Fibroblast of lung (primary cell): Measurements from ENCODE around the gene DPP10. TPM values are rescaled to one million over a fixed set of nuclear protein-coding genes. Genes with fewer than 3 reads are reported as not detected.
A peak's percentile ranks its signal among the peaks of the same experiment; 100 is the strongest.

Experiments
- DNase-seq, 2 donors: peaks; one replicate each; pipeline versions ENCODE4 v3.0.0 to v3.0.0-alpha.2; 2010; ENCODE audit warnings: low read depth in 2 of 2
- H2AFZ ChIP-seq: 2 replicates; pipeline ENCODE4 v1.5.1; 2012; ENCODE audit warnings: low read length, control low read depth, inconsistent platforms
- H3K27ac ChIP-seq: 2 replicates; pipeline ENCODE4 v1.5.1; 2011; ENCODE audit warnings: low read length, control low read depth; ENCODE audit not compliant: insufficient read depth
- H3K27me3 ChIP-seq: 2 replicates; pipeline ENCODE4 v1.5.1; 2011; ENCODE audit warnings: mild to moderate bottlenecking, low read length; ENCODE audit not compliant: control insufficient read depth, insufficient read depth
- H3K36me3 ChIP-seq: 2 replicates; pipeline ENCODE4 v1.5.1; 2011; ENCODE audit warnings: low read length; ENCODE audit not compliant: control insufficient read depth, insufficient read depth
- H3K4me1 ChIP-seq: 2 replicates; pipeline ENCODE4 v1.5.1; 2011; ENCODE audit warnings: low read length; ENCODE audit not compliant: control insufficient read depth, insufficient read depth; ENCODE audit errors: extremely low read depth
- H3K4me2 ChIP-seq: 2 replicates; pipeline ENCODE4 v1.5.1; 2011; ENCODE audit warnings: low read length, control low read depth; ENCODE audit not compliant: insufficient read depth; ENCODE audit errors: extremely low read depth
- H3K4me3 ChIP-seq, 4 experiments: fragments of 200-600 bp in 1 of 4; sonication (generic) in 1 of 4; replicated peaks in 1 of 4; 2 replicates each; pipeline ENCODE4 v1.5.1; 2011 to 2016; ENCODE audit warnings: low read length in 4 of 4, low read depth in 3 of 4, mild to moderate bottlenecking in 3 of 4, control low read depth in 2 of 4, inconsistent platforms in 1 of 4, mixed read lengths in 1 of 4; ENCODE audit not compliant: insufficient read depth in 1 of 4; ENCODE audit errors: control extremely low read depth in 1 of 4
- H3K79me2 ChIP-seq: 2 replicates; pipeline ENCODE4 v1.5.1; 2012; ENCODE audit warnings: mild to moderate bottlenecking, low read length, inconsistent platforms; ENCODE audit not compliant: control insufficient read depth, insufficient read depth
- H3K9ac ChIP-seq: 2 replicates; pipeline ENCODE4 v1.5.1; 2011; ENCODE audit warnings: mild to moderate bottlenecking, low read length, control low read depth; ENCODE audit not compliant: insufficient read depth
- H3K9me3 ChIP-seq: 2 replicates; pipeline ENCODE4 v1.5.1; 2012; ENCODE audit warnings: low read depth, low read length; ENCODE audit not compliant: control insufficient read depth, insufficient read depth
- H4K20me1 ChIP-seq: 2 replicates; pipeline ENCODE4 v1.5.1; 2011; ENCODE audit warnings: low read length; ENCODE audit not compliant: control insufficient read depth, insufficient read depth; ENCODE audit errors: extremely low read depth
- EZH2 ChIP-seq: IDR thresholded peaks from 2 replicates; pipeline ENCODE4 v1.5.1; 2012; ENCODE audit warnings: low read length, control low read depth, mild to moderate bottlenecking; ENCODE audit errors: missing control alignments
- polyA plus RNA-seq, 2 donors: library from polyadenylated mRNA; depleted of rRNA in 1 of 2; stranded (reverse) in 1 of 2; unstranded in 1 of 2; fragments of >200 nt; gene quantifications; 2 replicates each; pipeline ENCODE4 v1.2.1, GENCODE V29; 2011 to 2012; ENCODE audit warnings: missing spikeins in 1 of 2
- total RNA-seq: library from RNA; depleted of rRNA; stranded (reverse); fragments of >200 nt; gene quantifications from 2 replicates; pipeline ENCODE4 v1.2.1, GENCODE V29; 2014
- TF ChIP-seq, protein P1 (sequence below), 2 donors: IDR thresholded peaks in 1 of 2; conservative IDR thresholded peaks in 1 of 2; 1 replicate in 1 of 2; 2 replicates in 1 of 2; pipeline ENCODE4 v1.5.1; 2011 to 2012; ENCODE audit warnings: low read length in 2 of 2, control low read depth in 1 of 2, inconsistent platforms in 1 of 2, low read depth in 1 of 2, mild to moderate bottlenecking in 1 of 2

The DPP10 gene
- total and polyA plus RNA-seq, 2 donors (not counting 1 experiment from before 2014, with no cell fraction given), result not detected

DNA sequence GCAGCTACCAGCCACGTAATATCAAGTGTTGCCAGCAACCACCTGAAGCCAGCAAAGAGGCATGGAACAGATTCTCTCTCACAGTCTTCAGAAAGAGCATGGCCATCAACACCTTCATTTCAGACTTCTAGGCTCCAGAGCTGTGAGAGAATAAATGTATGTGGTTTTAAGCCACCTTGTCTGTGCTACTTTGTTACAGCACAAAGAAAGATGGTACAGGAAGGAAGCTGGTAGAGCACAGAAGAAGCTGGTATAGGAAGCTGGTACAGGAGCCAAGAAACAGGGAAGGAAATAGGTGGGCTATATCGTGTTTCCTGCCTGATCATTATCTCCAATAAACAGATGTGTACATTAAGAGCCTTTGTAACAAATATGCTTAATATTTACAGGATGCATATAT, 217.4 kb downstream of the DPP10 start:
- Histone ChIP-seq H3K4me2 (no peak overlapping the region), H3K27ac (no peak overlapping the region), H3K79me2 (no peaks in the 10 kb centered on the region)

DNA sequence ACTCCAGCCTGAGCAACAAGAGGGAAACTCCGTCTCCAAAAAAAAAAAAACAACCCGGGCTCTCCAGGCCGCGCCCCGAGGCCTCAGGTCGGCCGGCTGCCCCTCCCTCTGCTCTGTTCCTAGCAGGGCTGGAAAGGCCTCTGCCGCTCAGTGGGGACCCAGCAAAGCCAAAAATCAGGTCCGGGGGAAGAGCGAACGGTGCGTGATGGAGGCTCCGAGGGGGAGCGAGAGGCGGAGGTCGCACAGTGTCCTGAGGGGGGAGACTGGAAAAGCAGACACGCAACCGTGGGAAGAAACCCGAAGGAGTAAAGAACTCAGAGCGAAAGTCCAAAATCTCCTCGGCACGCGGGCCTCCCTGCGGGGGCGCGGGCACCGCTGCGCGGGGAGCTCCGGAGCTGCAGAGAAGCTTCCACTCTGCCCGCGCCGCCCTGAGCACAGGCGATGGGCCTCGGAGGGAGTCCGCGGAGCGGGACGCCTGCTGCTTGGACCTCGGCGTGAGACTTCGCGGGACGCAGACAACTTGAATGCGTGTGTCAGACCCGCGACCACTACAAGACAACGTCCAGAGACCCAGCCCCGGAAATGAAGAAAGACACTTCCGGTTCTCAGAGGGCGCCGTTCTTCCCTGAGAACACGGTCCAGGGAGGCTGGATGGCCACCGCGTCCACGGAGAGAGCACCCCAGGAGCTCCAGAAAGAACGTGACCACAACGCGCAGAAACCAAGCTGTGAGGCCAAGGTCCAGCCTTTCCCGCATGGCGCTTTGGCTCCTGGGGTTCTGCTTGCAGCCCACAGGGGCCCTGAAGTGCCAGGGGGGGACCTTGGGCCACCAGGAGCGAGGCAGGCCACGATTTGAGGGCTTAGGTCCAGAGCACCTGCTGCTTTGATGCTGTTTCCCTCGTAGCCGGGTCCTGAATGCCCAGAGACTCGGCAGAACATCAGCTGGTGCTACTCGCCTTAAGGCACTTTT, 219.8 kb downstream of the DPP10 start:
- Histone ChIP-seq H3K79me2 (no peaks in the 10 kb centered on the region), H3K4me2 (peak overlapping the region; percentile 29), H2AFZ (peak overlapping the region; percentile 31), H3K9me3 (no peaks in the 10 kb centered on the region), H3K36me3 (no peaks in the 10 kb centered on the region), H3K4me3 (peak overlapping the region; percentile 21 to 51 (median 39)), H3K4me1 (no peaks in the 10 kb centered on the region), H3K9ac (no peak overlapping the region), H4K20me1 (no peaks in the 10 kb centered on the region), H3K27me3 (no peaks in the 10 kb centered on the region), H3K27ac (no peak overlapping the region)
- DNase-seq, result no peak
- TF ChIP-seq, protein P1, sequence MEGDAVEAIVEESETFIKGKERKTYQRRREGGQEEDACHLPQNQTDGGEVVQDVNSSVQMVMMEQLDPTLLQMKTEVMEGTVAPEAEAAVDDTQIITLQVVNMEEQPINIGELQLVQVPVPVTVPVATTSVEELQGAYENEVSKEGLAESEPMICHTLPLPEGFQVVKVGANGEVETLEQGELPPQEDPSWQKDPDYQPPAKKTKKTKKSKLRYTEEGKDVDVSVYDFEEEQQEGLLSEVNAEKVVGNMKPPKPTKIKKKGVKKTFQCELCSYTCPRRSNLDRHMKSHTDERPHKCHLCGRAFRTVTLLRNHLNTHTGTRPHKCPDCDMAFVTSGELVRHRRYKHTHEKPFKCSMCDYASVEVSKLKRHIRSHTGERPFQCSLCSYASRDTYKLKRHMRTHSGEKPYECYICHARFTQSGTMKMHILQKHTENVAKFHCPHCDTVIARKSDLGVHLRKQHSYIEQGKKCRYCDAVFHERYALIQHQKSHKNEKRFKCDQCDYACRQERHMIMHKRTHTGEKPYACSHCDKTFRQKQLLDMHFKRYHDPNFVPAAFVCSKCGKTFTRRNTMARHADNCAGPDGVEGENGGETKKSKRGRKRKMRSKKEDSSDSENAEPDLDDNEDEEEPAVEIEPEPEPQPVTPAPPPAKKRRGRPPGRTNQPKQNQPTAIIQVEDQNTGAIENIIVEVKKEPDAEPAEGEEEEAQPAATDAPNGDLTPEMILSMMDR (conservative IDR thresholded peaks at IDR 0.05 in 1 of 2, IDR thresholded peaks at IDR 0.05 in 1 of 2; ENCODE audit: low read depth in 1 of 2, low read length in 2 of 2), result no peak
- TF ChIP-seq EZH2, result no peak

More for the DNA sequence above, 217.4 kb downstream of the DPP10 start:
- H3K36me3 ChIP-seq, result no peaks in the 10 kb centered on the region
- DNase-seq, result no peak
- no peak overlapping the region for H2AFZ ChIP-seq
- H4K20me1 ChIP-seq, result no peaks in the 10 kb centered on the region
- no peaks in the 10 kb centered on the region for H3K27me3 ChIP-seq
- H3K9me3 ChIP-seq, result no peaks in the 10 kb centered on the region
- TF ChIP-seq, protein P1 (conservative IDR thresholded peaks at IDR 0.05 in 1 of 2, IDR thresholded peaks at IDR 0.05 in 1 of 2; ENCODE audit: low read depth in 1 of 2, low read length in 2 of 2), result no peak
- no peak for TF ChIP-seq EZH2
- H3K9ac ChIP-seq, result no peak overlapping the region
- no peaks in the 10 kb centered on the region for H3K4me1 ChIP-seq
- H3K4me3 ChIP-seq, result no peak overlapping the region

DNA sequence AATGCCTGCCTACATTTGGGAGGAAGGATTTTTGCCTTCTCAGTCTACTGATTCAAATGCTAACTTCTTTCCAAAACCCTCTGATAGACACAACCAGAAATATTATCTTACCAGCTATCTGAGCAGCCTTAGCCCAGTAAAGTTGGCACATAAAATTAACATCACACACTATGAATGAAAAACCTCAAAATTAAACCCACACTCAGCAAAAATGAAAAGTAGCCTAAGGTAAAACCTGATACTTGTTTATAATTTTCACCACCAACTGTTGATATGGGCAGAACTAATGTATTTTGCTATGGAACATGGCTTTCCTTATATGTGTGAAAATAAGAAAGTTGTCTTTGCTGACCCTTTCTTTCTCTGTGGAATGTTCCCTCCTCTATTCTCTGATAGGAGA, 226.0 kb downstream of the DPP10 start:
- Histone ChIP-seq H3K4me3 (no peak overlapping the region), H3K27ac (no peak overlapping the region), H3K79me2 (no peaks in the 10 kb centered on the region), H3K9me3 (no peaks in the 10 kb centered on the region), H4K20me1 (no peaks in the 10 kb centered on the region), H3K27me3 (no peaks in the 10 kb centered on the region), H3K4me2 (no peak overlapping the region), H2AFZ (no peak overlapping the region), H3K36me3 (no peaks in the 10 kb centered on the region), H3K9ac (no peak overlapping the region), H3K4me1 (no peaks in the 10 kb centered on the region)
- no peak for DNase-seq
- TF ChIP-seq, protein P1 (conservative IDR thresholded peaks at IDR 0.05 in 1 of 2, IDR thresholded peaks at IDR 0.05 in 1 of 2; ENCODE audit: low read depth in 1 of 2, low read length in 2 of 2), result no peak
- TF ChIP-seq EZH2, result no peak
